ENCODE data around the gene ERVH48-1.
"Not testable (repeated sequence)": the region's sequence is repeated elsewhere in the genome, so short reads cannot be mapped to it uniquely, and the experiment has no call there.

ERVH48-1 gene

DNA sequence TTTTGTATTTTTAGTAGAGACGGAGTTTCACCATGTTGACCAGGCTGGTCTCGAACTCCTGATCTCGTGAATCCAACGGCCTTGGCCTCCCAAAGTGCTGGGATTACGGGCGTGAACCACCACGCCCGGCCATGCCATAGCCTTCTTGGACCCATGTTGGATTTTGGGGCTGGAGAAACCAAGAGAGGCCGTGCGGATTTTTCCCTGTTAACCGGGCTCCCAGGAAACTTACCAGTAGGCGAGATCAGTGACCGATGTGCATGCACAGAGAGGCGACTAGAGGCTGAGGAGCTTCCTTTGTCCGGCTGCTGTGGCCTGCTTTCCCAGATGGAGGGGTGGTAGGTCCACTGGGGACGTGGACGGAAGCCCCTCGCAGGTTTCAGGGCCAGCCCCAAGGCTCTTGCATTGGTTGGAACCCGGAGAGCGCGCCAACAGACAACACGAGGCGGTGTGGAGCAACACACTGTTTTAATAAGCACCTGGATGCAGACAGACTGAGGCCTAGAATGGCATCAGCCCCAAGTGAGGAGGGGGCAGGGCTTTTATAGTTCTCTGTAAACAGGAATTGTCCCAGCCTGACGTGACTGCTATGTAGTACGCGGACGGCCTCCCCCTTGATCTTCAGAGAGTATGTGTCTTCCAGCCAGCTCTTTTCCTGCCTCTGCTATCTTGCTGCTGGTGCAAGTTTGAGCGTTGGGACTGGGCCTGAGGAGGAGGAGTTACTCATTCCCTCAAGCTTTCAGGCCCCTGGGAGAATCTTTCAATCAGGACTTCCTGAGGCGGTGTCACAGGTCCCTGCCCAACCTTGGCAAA, at the start of gene ERVH48-1:
Gene ERVH48-1 (minus strand): TSS at position 517 of the 813 bp plus-strand sequence. CDS start 6,624 bp downstream, outside the sequence.
- Mint-ChIP-seq H3K27ac (peak within 1 kb of the TSS; percentile 16), H3K9me3 (no peaks in the 10 kb centered on the region), H3K27me3 (ENCODE audit: low read depth) (no peaks in the 10 kb centered on the region), H3K36me3 (ENCODE audit: low read depth) (no peaks in the 10 kb centered on the region), H3K4me1 (ENCODE audit: low read depth) (peaks cover 14% of the 10 kb centered on the region), H3K4me3 (peak within 1 kb of the TSS; percentile 4)

DNA sequence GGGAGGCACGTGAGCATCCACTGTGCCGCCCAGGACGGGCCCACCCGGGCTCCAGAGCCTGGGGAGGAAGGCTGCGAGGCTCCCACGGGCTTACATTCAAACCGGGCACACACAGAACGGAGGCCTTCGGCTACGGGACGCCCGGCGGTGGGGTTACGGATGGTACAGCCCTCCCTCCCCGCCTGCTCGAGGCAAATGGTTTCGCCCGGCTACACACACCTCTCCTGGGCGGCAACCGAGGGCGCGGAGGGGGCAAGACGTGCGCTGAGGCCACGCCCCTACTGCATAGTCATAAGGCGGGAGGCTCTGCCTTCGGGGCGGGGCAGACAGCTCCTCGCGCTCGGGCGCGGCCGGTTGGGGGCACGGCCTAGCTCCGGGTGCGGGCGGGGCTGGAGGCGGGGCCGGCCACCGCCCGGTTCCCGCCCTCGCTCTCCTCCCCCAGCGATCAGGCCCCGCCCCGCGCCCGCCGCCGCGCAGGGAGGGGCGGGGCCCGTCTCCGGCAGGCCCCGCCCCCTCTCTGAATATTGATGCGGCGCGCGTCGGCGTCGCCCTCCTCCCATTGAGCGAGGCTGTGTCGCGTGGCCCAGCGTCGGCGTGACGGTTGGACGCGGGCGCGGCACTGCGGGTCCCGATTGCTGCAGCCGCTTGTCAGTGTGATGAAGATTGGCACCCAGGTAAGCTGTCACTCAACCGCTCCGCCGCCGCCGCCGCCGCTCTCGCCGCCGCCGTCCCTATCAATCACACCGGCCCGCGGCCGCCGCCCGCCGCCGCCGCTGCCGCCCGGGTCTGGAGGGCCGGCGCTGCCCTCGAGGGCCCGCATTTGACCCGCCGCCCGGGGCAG, 48.8 kb upstream of the ERVH48-1 start, which contains the start of gene PKNOX1:
Gene PKNOX1 (plus strand): TSS at position 572 of the 841 bp plus-strand sequence. CDS start 29,820 bp downstream, outside the sequence.
- H3K27me3 Mint-ChIP-seq (ENCODE audit: low read depth) = no peaks in the 10 kb centered on the region
- peak within 1 kb of the TSS; percentile 91 for H3K27ac Mint-ChIP-seq
- peak within 1 kb of the TSS; percentile 78 for H3K4me3 Mint-ChIP-seq
- peaks cover 7% of the 10 kb centered on the region for H3K36me3 Mint-ChIP-seq (ENCODE audit: low read depth)
- H3K9me3 Mint-ChIP-seq = no peaks in the 10 kb centered on the region
- H3K4me1 Mint-ChIP-seq (ENCODE audit: low read depth) = peaks cover 23% of the 10 kb centered on the region

DNA sequence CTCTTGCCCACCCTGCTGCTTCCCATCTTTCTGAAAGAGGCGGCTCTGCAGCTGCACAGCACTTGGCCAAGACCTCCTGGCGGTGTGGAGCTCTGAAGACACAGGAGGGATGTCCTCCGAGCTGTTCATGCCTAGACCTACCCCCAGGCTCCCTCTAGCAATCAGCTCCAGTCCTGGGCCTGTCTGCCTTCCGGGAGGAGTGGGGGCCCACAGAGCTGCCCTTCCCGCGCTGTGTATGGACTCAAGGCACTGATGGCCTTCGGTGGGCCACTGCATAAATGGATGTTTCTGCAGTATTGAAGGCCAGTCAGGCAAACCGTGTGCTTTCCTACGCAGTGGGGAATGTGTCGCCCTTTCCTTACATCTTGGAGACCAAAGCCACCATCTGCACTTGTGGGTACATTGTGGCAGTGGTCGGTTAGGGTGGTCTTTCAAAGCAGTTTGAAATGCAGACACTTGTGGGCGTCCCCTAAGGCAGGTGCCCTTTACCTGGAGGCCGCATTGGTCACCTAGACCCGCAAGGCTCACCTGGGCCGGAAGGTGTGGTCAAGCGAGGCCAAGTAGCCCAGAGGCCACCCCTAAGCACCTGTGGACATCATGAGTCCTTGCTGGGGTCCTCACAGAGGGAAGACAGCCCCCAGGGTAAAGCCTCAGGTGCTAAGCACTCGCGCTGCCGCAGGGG, 48.0 kb upstream of the ERVH48-1 start:
- Mint-ChIP-seq H3K4me3 (peak overlapping the region; percentile 56), H3K36me3 (ENCODE audit: low read depth) (peaks cover 5% of the 10 kb centered on the region), H3K27me3 (ENCODE audit: low read depth) (no peaks in the 10 kb centered on the region), H3K27ac (peak overlapping the region; percentile 83), H3K4me1 (ENCODE audit: low read depth) (peaks cover 23% of the 10 kb centered on the region), H3K9me3 (no peaks in the 10 kb centered on the region)

- no peaks in the 10 kb centered on the region for H3K27me3 Mint-ChIP-seq (ENCODE audit: low read depth)
- H3K4me3 Mint-ChIP-seq = no peak overlapping the region
- H3K4me1 Mint-ChIP-seq (ENCODE audit: low read depth) = peaks cover 13% of the 10 kb centered on the region
- no peak overlapping the region for H3K27ac Mint-ChIP-seq
- no peaks in the 10 kb centered on the region for H3K36me3 Mint-ChIP-seq (ENCODE audit: low read depth)
- no peaks in the 10 kb centered on the region for H3K9me3 Mint-ChIP-seq
These were observed 46.5 kb upstream of the ERVH48-1 start for GRCh38 chr21:42971897-42972275.

GRCh38 chr21:42970946-42971653, 45.7 kb upstream of the ERVH48-1 start:
- H3K4me3 Mint-ChIP-seq = no peak overlapping the region
- no peaks in the 10 kb centered on the region for H3K36me3 Mint-ChIP-seq (ENCODE audit: low read depth)
- H3K9me3 Mint-ChIP-seq = no peaks in the 10 kb centered on the region
- H3K4me1 Mint-ChIP-seq (ENCODE audit: low read depth) = peaks cover 5% of the 10 kb centered on the region
- no peaks in the 10 kb centered on the region for H3K27me3 Mint-ChIP-seq (ENCODE audit: low read depth)
- H3K27ac Mint-ChIP-seq = no peak overlapping the region

DNA sequence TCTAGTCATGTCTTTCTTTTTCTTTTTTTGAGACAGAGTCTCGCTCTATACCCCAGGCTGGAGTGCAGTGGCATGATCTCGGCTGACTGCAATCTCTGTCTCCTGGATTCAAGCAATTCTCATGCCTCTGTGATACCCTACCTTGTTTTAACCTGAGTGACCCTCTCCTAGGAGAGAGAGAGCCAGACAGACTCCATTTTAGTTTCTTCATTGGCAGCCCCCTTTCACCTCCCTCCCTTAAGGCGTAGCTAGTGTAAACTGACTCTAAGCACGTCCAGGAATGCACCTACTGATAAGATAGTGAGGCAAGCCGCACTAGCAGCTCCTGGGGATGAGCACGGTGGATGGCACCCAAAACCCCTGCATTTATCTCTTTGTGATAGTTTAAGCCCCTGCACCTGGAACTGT, 43.8 kb upstream of the ERVH48-1 start:
- Mint-ChIP-seq H3K27me3 (ENCODE audit: low read depth) (no peaks in the 10 kb centered on the region), H3K4me3 (no peak overlapping the region), H3K9me3 (no peaks in the 10 kb centered on the region), H3K27ac (no peak overlapping the region), H3K4me1 (ENCODE audit: low read depth) (peaks cover 1% of the 10 kb centered on the region), H3K36me3 (ENCODE audit: low read depth) (no peaks in the 10 kb centered on the region)

DNA sequence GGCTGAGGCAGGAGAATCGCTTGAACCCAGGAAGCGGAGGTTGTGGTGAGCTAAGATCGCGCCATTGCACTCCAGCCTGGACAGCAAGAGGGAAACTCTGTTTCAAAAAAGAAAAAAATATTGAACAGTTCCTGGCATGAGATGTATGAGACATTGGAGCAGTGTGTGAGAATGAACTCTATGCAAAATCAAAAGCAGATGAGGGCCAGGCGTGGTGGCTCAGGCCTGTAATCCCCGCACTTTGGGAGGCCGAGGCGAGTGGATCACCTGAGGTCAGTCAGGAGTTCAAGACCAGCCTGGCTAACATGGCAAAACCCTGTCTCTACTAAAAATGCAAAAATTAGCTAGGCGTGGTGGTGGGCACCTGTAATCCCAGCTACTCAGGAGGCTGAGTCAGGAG, 42.2 kb upstream of the ERVH48-1 start:
- not testable (repeated sequence) for H3K9me3 Mint-ChIP-seq; H3K27me3 Mint-ChIP-seq (ENCODE audit: low read depth); H3K4me1 Mint-ChIP-seq (ENCODE audit: low read depth); H3K27ac Mint-ChIP-seq; H3K36me3 Mint-ChIP-seq (ENCODE audit: low read depth); H3K4me3 Mint-ChIP-seq

DNA sequence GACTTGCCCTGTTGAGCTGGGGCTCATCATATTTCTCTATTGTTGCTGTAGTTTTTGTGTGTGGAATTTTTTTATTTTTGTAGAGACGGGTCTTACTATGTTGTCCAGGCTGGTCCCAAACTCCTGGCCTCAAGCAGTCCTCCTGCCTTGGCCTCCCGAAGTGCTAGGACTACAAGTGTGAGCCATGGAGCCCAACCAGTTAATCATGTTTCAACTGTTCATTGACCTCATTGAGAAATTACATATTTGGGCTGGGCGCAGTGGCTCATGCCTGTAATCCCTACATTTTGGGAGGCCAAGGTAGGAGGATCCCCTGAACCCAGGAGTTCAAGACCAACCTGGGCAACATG, 39.8 kb upstream of the ERVH48-1 start:
- H3K27me3 Mint-ChIP-seq (ENCODE audit: low read depth) = no peaks in the 10 kb centered on the region
- no peak overlapping the region for H3K27ac Mint-ChIP-seq
- H3K9me3 Mint-ChIP-seq = no peaks in the 10 kb centered on the region
- no peak overlapping the region for H3K4me3 Mint-ChIP-seq
- no peaks in the 10 kb centered on the region for H3K36me3 Mint-ChIP-seq (ENCODE audit: low read depth)
- H3K4me1 Mint-ChIP-seq (ENCODE audit: low read depth) = no peaks in the 10 kb centered on the region

- H3K27ac Mint-ChIP-seq = no peak overlapping the region
- H3K36me3 Mint-ChIP-seq (ENCODE audit: low read depth) = no peaks in the 10 kb centered on the region
- no peak overlapping the region for H3K4me3 Mint-ChIP-seq
- H3K4me1 Mint-ChIP-seq (ENCODE audit: low read depth) = no peaks in the 10 kb centered on the region
- H3K27me3 Mint-ChIP-seq (ENCODE audit: low read depth) = no peaks in the 10 kb centered on the region
- H3K9me3 Mint-ChIP-seq = no peaks in the 10 kb centered on the region
These were observed 39.2 kb upstream of the ERVH48-1 start for GRCh38 chr21:42964546-42965210.

- H3K27ac Mint-ChIP-seq = no peak overlapping the region
- no peak overlapping the region for H3K4me3 Mint-ChIP-seq
- H3K36me3 Mint-ChIP-seq (ENCODE audit: low read depth) = no peaks in the 10 kb centered on the region
- H3K4me1 Mint-ChIP-seq (ENCODE audit: low read depth) = no peaks in the 10 kb centered on the region
- H3K9me3 Mint-ChIP-seq = no peaks in the 10 kb centered on the region
- H3K27me3 Mint-ChIP-seq (ENCODE audit: low read depth) = no peaks in the 10 kb centered on the region
These were observed 38.7 kb upstream of the ERVH48-1 start for GRCh38 chr21:42964086-42964485.

DNA sequence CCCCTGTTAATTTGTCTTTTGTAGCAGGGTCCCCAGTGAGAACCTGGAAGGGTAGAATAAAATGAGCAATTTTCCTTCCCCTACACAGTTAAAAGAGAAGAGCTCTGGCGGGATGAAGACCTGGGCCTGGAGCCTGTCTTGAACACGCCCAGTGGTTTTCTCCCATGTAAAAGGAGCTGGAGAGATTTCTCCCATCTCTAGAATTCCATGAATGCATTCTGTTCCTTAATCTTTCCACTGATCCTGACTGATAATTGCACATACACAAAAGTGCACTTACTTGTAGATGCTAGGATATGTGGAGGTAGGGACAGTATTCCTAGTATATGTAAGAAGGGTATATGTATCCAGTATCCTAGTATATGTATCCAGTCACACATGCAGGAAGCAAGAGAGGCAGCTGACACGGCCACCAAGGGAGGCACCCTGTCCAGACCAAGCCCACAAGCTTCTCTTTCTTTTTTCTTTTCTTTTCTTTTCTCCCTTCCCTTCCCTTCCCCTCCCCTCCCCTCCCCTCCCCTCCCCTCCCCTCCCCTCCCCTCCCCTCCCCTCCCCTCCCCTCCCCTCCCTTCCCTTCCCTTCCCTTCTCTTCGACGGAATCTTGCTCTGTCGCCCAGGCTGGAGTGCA, 37.1 kb upstream of the ERVH48-1 start:
- no peak overlapping the region for H3K27ac Mint-ChIP-seq
- H3K9me3 Mint-ChIP-seq = no peaks in the 10 kb centered on the region
- H3K4me1 Mint-ChIP-seq (ENCODE audit: low read depth) = no peaks in the 10 kb centered on the region
- H3K4me3 Mint-ChIP-seq = no peak overlapping the region
- no peaks in the 10 kb centered on the region for H3K27me3 Mint-ChIP-seq (ENCODE audit: low read depth)
- no peaks in the 10 kb centered on the region for H3K36me3 Mint-ChIP-seq (ENCODE audit: low read depth)

DNA sequence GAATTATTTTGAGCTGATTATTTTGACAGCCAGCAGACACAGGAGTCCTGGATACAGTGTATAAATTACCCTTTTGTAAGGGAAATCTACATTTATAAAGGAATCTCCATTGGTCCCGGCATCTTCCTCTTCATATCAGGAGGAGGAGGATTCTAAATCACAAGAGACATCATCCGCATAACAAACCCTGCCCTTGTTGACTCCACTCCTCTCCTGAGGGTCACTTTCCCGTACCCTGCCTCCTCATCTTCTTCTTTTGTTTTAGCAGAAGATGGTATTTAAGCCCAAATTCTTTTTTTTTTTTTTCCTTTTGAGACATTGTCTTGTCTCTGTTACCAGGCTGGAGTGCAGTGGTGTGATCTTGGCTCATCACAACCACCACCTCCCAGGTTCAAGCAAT, 34.3 kb upstream of the ERVH48-1 start:
- no peaks in the 10 kb centered on the region for H3K27me3 Mint-ChIP-seq (ENCODE audit: low read depth)
- H3K4me3 Mint-ChIP-seq = no peak overlapping the region
- H3K4me1 Mint-ChIP-seq (ENCODE audit: low read depth) = no peaks in the 10 kb centered on the region
- no peaks in the 10 kb centered on the region for H3K36me3 Mint-ChIP-seq (ENCODE audit: low read depth)
- no peak overlapping the region for H3K27ac Mint-ChIP-seq
- no peaks in the 10 kb centered on the region for H3K9me3 Mint-ChIP-seq

- not testable (repeated sequence) for H3K36me3 Mint-ChIP-seq (ENCODE audit: low read depth); H3K27ac Mint-ChIP-seq; H3K4me1 Mint-ChIP-seq (ENCODE audit: low read depth); H3K4me3 Mint-ChIP-seq; H3K9me3 Mint-ChIP-seq; H3K27me3 Mint-ChIP-seq (ENCODE audit: low read depth)
These were observed 32.7 kb upstream of the ERVH48-1 start for GRCh38 chr21:42958122-42958521.
